ENCODE measurements around the gene THY1.
A peak's percentile ranks its signal among the peaks of the same experiment; 100 is the strongest.
"Not testable (repeated sequence)": the region's sequence is repeated elsewhere in the genome, so short reads cannot be mapped to it uniquely, and the experiment has no call there.

The THY1 gene

GRCh38 chr11:119416606-119417580 is 6.1 kb downstream of the THY1 start:
- DNase-seq: no peak

GRCh38 chr11:119415966-119416365 is 7.0 kb downstream of the THY1 start:
- no peak for DNase-seq

- no peak for DNase-seq
Observed at GRCh38 chr11:119415517-119415916, 7.5 kb downstream of the THY1 start.

GRCh38 chr11:119414734-119415133 is 8.2 kb downstream of the THY1 start:
- no peak for DNase-seq

- no peak for DNase-seq
Observed at GRCh38 chr11:119414321-119414720, 8.7 kb downstream of the THY1 start.

- no peak for DNase-seq
Observed at GRCh38 chr11:119412072-119412471, 10.9 kb downstream of the THY1 start.

GRCh38 chr11:119410501-119410900 is 12.5 kb downstream of the THY1 start:
- DNase-seq: no peak

- no peak for DNase-seq
Observed at GRCh38 chr11:119409731-119410130, 13.2 kb downstream of the THY1 start.

GRCh38 chr11:119406005-119406404 is 17.0 kb downstream of the THY1 start:
- DNase-seq: no peak

GRCh38 chr11:119405448-119405847 is 17.5 kb downstream of the THY1 start:
- not testable (repeated sequence) for DNase-seq

GRCh38 chr11:119404872-119405271 is 18.1 kb downstream of the THY1 start:
- DNase-seq: no peak

- DNase-seq: no peak
Observed at GRCh38 chr11:119403021-119403420, 20.0 kb downstream of the THY1 start.

- DNase-seq: no peak
Observed at GRCh38 chr11:119402470-119402869, 20.5 kb downstream of the THY1 start.

GRCh38 chr11:119400860-119401259 is 22.1 kb downstream of the THY1 start:
- DNase-seq: no peak

GRCh38 chr11:119397740-119398139 is 25.2 kb downstream of the THY1 start:
- DNase-seq: no peak

- no peak for DNase-seq
Observed at GRCh38 chr11:119396835-119397234, 26.1 kb downstream of the THY1 start.

GRCh38 chr11:119391275-119391674 is 31.7 kb downstream of the THY1 start:
- no peak for DNase-seq

GRCh38 chr11:119389611-119390254 is 33.2 kb downstream of the THY1 start:
- peak; percentile 73 for DNase-seq

- DNase-seq: no peak
Observed at GRCh38 chr11:119388103-119388502, 34.9 kb downstream of the THY1 start.

- no peak for DNase-seq
Observed at GRCh38 chr11:119384332-119384731, 38.6 kb downstream of the THY1 start.

GRCh38 chr11:119382513-119382912 is 40.5 kb downstream of the THY1 start:
- not testable (repeated sequence) for DNase-seq

- DNase-seq: no peak
Observed at GRCh38 chr11:119382101-119382500, 40.9 kb downstream of the THY1 start.

GRCh38 chr11:119381181-119381988 is 41.6 kb downstream of the THY1 start, which contains the start of gene USP2:
Gene USP2, minus strand, starts transcription at chr11:119381690. Its CDS starts 8,210 bp downstream, at chr11:119373480.
- DNase-seq: peak; percentile 92

All from NCI-H2029 (cell line).